C4-2B (cell line): ENCODE measurements around the gene ADGRV1.

ENCODE experiments used
- H3K27ac ChIP-seq: fragments of 450-650 bp; 2 replicates; pipeline ENCODE4 v1.5.1; 2017
- CTCF ChIP-seq: fragments of 450-650 bp; conservative IDR thresholded peaks from 2 replicates; pipeline ENCODE4 v1.5.1; 2017; ENCODE audit warnings: mild to moderate bottlenecking
- ZFX ChIP-seq: fragments of 450-650 bp; IDR thresholded peaks from 2 replicates; pipeline ENCODE4 v1.6.1; 2017

ADGRV1 gene

GRCh38 chr5:91175708-91176107 lies 617.1 kb downstream of the ADGRV1 start:
- no peak overlapping the region for H3K27ac ChIP-seq
- TF ChIP-seq ZFX (no peak), CTCF (no peak)

- no peak for TF ChIP-seq CTCF
- TF ChIP-seq ZFX: no peak
- no peak overlapping the region for H3K27ac ChIP-seq
Measured at GRCh38 chr5:91176288-91177016, 617.9 kb downstream of the ADGRV1 start.

- TF ChIP-seq CTCF: no peak
- no peak for TF ChIP-seq ZFX
Measured at GRCh38 chr5:91177085-91177484, 618.5 kb downstream of the ADGRV1 start.

GRCh38 chr5:91177639-91178038 lies 619.0 kb downstream of the ADGRV1 start:
- no peak for TF ChIP-seq CTCF
- TF ChIP-seq ZFX: no peak
- no peak overlapping the region for H3K27ac ChIP-seq

More at GRCh38 chr5:91177085-91177484, 618.5 kb downstream of the ADGRV1 start:
- no peak overlapping the region for H3K27ac ChIP-seq

- H3K27ac ChIP-seq: no peak overlapping the region
- TF ChIP-seq CTCF (no peak), ZFX (no peak)
Measured at GRCh38 chr5:91178461-91178860, 619.9 kb downstream of the ADGRV1 start.

- TF ChIP-seq ZFX (no peak), CTCF (no peak)
- no peak overlapping the region for H3K27ac ChIP-seq
Measured at GRCh38 chr5:91179018-91179417, 620.4 kb downstream of the ADGRV1 start.

GRCh38 chr5:91180506-91180905 lies 621.9 kb downstream of the ADGRV1 start:
- no peak overlapping the region for H3K27ac ChIP-seq
- TF ChIP-seq CTCF (no peak), ZFX (no peak)
